Neuronal stem cell (in vitro differentiated cells): ENCODE results near the gene EARS2.

Source experiments
- DNase-seq: peaks from one replicate; pipeline ENCODE4 v3.0.0-alpha.2; 2013; ENCODE audit warnings: low spot score
- H2AFZ ChIP-seq: one replicate; pipeline ENCODE4 v1.6.1; 2013; ENCODE audit warnings: mild to moderate bottlenecking, low read length, inconsistent platforms
- H2AK5ac ChIP-seq: 2 replicates; pipeline ENCODE4 v1.6.1; 2013; ENCODE audit warnings: low read depth, mild to moderate bottlenecking, inconsistent platforms, low read length, moderate library complexity, mixed read lengths
- H2BK120ac ChIP-seq: 2 replicates; pipeline ENCODE4 v1.6.1; 2013; ENCODE audit warnings: low read depth, mild to moderate bottlenecking, inconsistent platforms, low read length, moderate library complexity, mixed read lengths
- H2BK12ac ChIP-seq: one replicate; pipeline ENCODE4 v1.6.1; 2013; ENCODE audit warnings: low read length, inconsistent platforms
- H2BK15ac ChIP-seq: 2 replicates; pipeline ENCODE4 v1.6.1; 2013; ENCODE audit warnings: mild to moderate bottlenecking, low read length, inconsistent platforms, mixed read lengths
- H2BK5ac ChIP-seq: one replicate; pipeline ENCODE4 v1.6.1; 2013; ENCODE audit warnings: inconsistent platforms, mild to moderate bottlenecking, low read length, moderate library complexity
- H3K14ac ChIP-seq: one replicate; pipeline ENCODE4 v1.6.1; 2013; ENCODE audit warnings: low read length, inconsistent platforms
- H3K18ac ChIP-seq: 2 replicates; pipeline ENCODE4 v1.6.1; 2013; ENCODE audit warnings: low read length, inconsistent platforms
- H3K23ac ChIP-seq: 2 replicates; pipeline ENCODE4 v1.6.1; 2013; ENCODE audit warnings: low read depth, mild to moderate bottlenecking, mixed read lengths, low read length, inconsistent platforms; ENCODE audit not compliant: poor library complexity
- H3K27ac ChIP-seq: replicated peaks from 3 replicates; pipeline ENCODE4 v1.5.1; 2013; ENCODE audit warnings: low read length, inconsistent platforms
- H3K27me3 ChIP-seq, 3 experiments: 2 replicates each; pipeline ENCODE4 v1.6.1; 2013; ENCODE audit warnings: low read length in 3 of 3, mild to moderate bottlenecking in 2 of 3, inconsistent platforms in 1 of 3, low read depth in 1 of 3, mixed read lengths in 1 of 3, moderate library complexity in 1 of 3; ENCODE audit not compliant: control insufficient read depth in 3 of 3, insufficient read depth in 3 of 3
- H3K36me3 ChIP-seq, 2 donors: replicated peaks in 1 of 2; 2 replicates each; pipeline ENCODE4 v1.6.1; 2013; ENCODE audit warnings: low read length in 2 of 2; ENCODE audit not compliant: control insufficient read depth in 2 of 2, insufficient read depth in 2 of 2
- H3K4ac ChIP-seq: 2 replicates; pipeline ENCODE4 v1.6.1; 2013; ENCODE audit warnings: inconsistent platforms, mild to moderate bottlenecking, low read length, moderate library complexity
- H3K4me1 ChIP-seq, 2 donors: 1 replicate in 1 of 2; 2 replicates in 1 of 2; pipeline ENCODE4 v1.6.1; 2013; ENCODE audit warnings: low read length in 2 of 2, low read depth in 1 of 2; ENCODE audit not compliant: control insufficient read depth in 2 of 2, insufficient read depth in 1 of 2
- H3K4me2 ChIP-seq: one replicate; pipeline ENCODE4 v1.6.1; 2013; ENCODE audit warnings: mild to moderate bottlenecking, low read length, inconsistent platforms; ENCODE audit not compliant: insufficient read depth, poor library complexity, severe bottlenecking
- H3K4me3 ChIP-seq, 2 donors: 2 replicates each; pipeline ENCODE4 v1.5.1; 2013; ENCODE audit warnings: low read length in 2 of 2, mild to moderate bottlenecking in 2 of 2, inconsistent platforms in 1 of 2, moderate library complexity in 1 of 2
- H3K79me1 ChIP-seq: one replicate; pipeline ENCODE4 v1.6.1; 2013; ENCODE audit warnings: low read depth, mild to moderate bottlenecking, inconsistent platforms, low read length, moderate library complexity
- H3K9ac ChIP-seq: one replicate; pipeline ENCODE4 v1.6.1; 2013; ENCODE audit warnings: mild to moderate bottlenecking, low read depth, low read length, inconsistent platforms; ENCODE audit not compliant: poor library complexity
- H3K9me3 ChIP-seq, 2 donors: replicated peaks in 1 of 2; 2 replicates each; pipeline versions ENCODE3 to v1.6.1; 2013; ENCODE audit warnings: low read length in 2 of 2, mild to moderate bottlenecking in 2 of 2, inconsistent platforms in 1 of 2, low read depth in 1 of 2, mixed read lengths in 1 of 2, moderate library complexity in 1 of 2; ENCODE audit not compliant: control insufficient read depth in 2 of 2, insufficient read depth in 1 of 2
- H4K8ac ChIP-seq: one replicate; pipeline ENCODE4 v1.6.1; 2013; ENCODE audit warnings: low read depth, mild to moderate bottlenecking, inconsistent platforms, low read length, moderate library complexity
- H4K91ac ChIP-seq: one replicate; pipeline ENCODE4 v1.6.1; 2013; ENCODE audit warnings: low read length, low read depth, mild to moderate bottlenecking, inconsistent platforms; ENCODE audit not compliant: poor library complexity
- WGBS, 2 donors: extraction: QIAGEN DNeasy Blood & Tissue Kit; methylation state at CpG; one replicate each; pipeline ENCODE4 v1.1.7; 2013; ENCODE audit warnings: missing lambda C conversion rate in 2 of 2, mixed read lengths in 1 of 2; ENCODE audit not compliant: insufficient read length in 2 of 2, insufficient replicate concordance in 1 of 2; ENCODE audit errors: extremely low coverage in 2 of 2; 5-methylcytosine and 5-hydroxymethylcytosine counted together

Gene EARS2

DNA sequence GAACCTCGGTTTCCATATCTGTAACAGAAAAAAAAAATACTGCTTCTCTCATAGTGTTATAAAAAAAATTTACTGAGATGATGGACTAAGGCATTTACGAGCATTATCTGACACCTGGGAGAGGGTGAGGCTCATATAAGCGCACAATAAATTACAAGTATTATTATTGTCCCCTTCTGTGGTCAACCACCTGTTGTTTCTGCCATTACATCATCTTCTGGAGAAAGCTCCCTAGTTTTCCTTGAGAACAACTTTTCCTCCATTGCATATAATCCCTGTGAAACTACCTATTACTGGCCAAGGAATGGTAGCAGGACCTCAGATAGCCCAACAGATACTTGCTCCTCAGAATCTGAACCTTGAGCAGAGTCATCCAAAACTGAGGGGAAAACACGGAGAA, 35.2 kb downstream of the EARS2 start:
- no peak overlapping the region for H4K8ac ChIP-seq
- no peak overlapping the region for H2AFZ ChIP-seq
- H2BK5ac ChIP-seq = no peak overlapping the region
- no peak overlapping the region for H2BK12ac ChIP-seq
- no peak overlapping the region for H3K14ac ChIP-seq
- no peaks in the 10 kb centered on the region for H3K9me3 ChIP-seq
- H2BK120ac ChIP-seq = no peak overlapping the region
- no peak overlapping the region for H3K9ac ChIP-seq
- H3K4ac ChIP-seq = no peak overlapping the region
- no peak overlapping the region for H4K91ac ChIP-seq
- no CpG with 5 or more reads among the region's 4 CpGs for WGBS, 2 donors
- no peak overlapping the region for H3K4me2 ChIP-seq
- no peak overlapping the region for H3K4me3 ChIP-seq
- no peak overlapping the region for H2AK5ac ChIP-seq
- no peak overlapping the region for H2BK15ac ChIP-seq
- no peaks in the 10 kb centered on the region for H3K27me3 ChIP-seq
- no peak overlapping the region for H3K23ac ChIP-seq
- no peak overlapping the region for H3K18ac ChIP-seq
- peaks cover 16 to 72% of the 10 kb centered on the region in 2 donors for H3K36me3 ChIP-seq
- H3K27ac ChIP-seq = no peak overlapping the region
- H3K4me1 ChIP-seq = no peaks in the 10 kb centered on the region
- peaks cover 2% of the 10 kb centered on the region for H3K79me1 ChIP-seq
- DNase-seq = no peak

DNA sequence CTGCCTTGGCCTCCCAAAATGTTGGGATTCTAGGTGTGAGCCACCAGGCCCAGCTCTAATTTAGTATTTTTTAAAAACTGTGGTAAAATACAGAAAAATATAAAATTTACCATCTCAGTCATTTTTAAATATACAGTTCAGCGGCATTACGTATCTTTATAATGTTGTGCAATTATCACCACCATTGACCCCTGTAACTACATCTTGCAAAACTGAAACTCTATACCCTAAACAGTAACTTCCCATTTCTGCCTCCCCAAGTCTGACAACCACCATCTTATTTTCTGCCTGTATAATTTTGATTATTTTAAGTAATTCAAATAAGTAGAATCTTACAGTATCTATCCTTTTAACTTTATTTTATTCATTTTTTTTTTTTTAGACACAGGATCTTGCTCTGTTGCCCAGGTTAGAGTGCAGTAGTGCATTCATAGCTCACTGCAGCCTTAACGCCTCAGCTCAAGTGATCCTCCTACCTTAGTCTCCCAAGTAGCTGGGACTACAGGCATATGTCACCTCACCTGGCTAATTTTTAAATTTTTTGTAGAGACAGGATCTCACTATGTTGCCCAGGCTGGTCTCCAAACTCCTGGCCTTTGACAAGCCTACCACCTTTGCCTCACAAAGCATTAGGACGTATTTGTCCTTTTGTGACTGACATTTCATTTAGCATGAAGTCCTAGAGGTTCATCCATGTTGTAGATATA, 36.0 kb downstream of the EARS2 start:
- Histone ChIP-seq H3K18ac (no peak overlapping the region), H3K9me3 (no peaks in the 10 kb centered on the region), H4K91ac (no peak overlapping the region), H3K79me1 (peaks cover 2% of the 10 kb centered on the region), H3K23ac (no peak overlapping the region), H3K9ac (no peak overlapping the region), H3K27me3 (no peaks in the 10 kb centered on the region), H2AK5ac (no peak overlapping the region), H2BK12ac (no peak overlapping the region), H3K4me3 (no peak overlapping the region), H3K4me2 (no peak overlapping the region), H3K27ac (no peak overlapping the region), H4K8ac (no peak overlapping the region), H2BK15ac (no peak overlapping the region), H3K4me1 (no peaks in the 10 kb centered on the region), H3K14ac (no peak overlapping the region), H2AFZ (no peak overlapping the region), H3K36me3 (peaks cover 16 to 66% of the 10 kb centered on the region in 2 donors), H2BK5ac (no peak overlapping the region), H2BK120ac (no peak overlapping the region), H3K4ac (no peak overlapping the region)
- no CpG with 5 or more reads among the region's 4 CpGs for WGBS, 2 donors
- DNase-seq = no peak

- WGBS, 2 donors = no CpG with 5 or more reads among the region's 4 CpGs
- no peak overlapping the region for H3K27ac ChIP-seq
- no peak overlapping the region for H3K4me2 ChIP-seq
- H2AFZ ChIP-seq = no peak overlapping the region
- H3K14ac ChIP-seq = no peak overlapping the region
- no peak overlapping the region for H3K18ac ChIP-seq
- peaks cover 16 to 68% of the 10 kb centered on the region in 2 donors for H3K36me3 ChIP-seq
- H3K9me3 ChIP-seq = no peaks in the 10 kb centered on the region
- H2BK12ac ChIP-seq = no peak overlapping the region
- no peak overlapping the region for H2BK120ac ChIP-seq
- peaks cover 2% of the 10 kb centered on the region for H3K79me1 ChIP-seq
- H2BK15ac ChIP-seq = no peak overlapping the region
- H2AK5ac ChIP-seq = no peak overlapping the region
- H4K91ac ChIP-seq = no peak overlapping the region
- H3K4ac ChIP-seq = no peak overlapping the region
- no peak for DNase-seq
- no peak overlapping the region for H3K4me3 ChIP-seq
- no peak overlapping the region for H3K9ac ChIP-seq
- H2BK5ac ChIP-seq = no peak overlapping the region
- no peak overlapping the region for H3K23ac ChIP-seq
- H3K27me3 ChIP-seq = no peaks in the 10 kb centered on the region
- no peaks in the 10 kb centered on the region for H3K4me1 ChIP-seq
- H4K8ac ChIP-seq = no peak overlapping the region
Measured at GRCh38 chr16:23520500-23520899, 36.6 kb downstream of the EARS2 start.

DNA sequence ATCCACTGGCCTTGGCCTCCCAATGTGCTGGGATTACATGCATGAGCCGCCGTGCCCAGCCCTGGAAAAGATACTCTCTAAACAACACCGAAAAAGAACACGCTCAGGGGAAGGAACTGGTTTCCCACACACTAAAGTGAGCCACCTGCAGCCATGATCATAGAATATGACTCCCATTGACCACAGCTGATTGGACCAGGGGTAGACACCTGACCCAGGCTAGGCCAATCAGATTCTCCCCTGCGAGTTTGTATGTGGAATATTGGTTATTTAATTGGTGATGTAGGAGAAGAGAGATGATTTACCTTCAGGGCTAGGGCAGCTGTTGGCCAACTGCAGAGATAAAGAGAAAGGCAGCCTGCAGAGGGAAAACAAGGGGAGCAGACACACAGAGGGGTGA, 37.9 kb downstream of the EARS2 start:
- H2BK5ac ChIP-seq = no peak overlapping the region
- H3K79me1 ChIP-seq = peaks cover 2% of the 10 kb centered on the region
- no peak overlapping the region for H2BK12ac ChIP-seq
- DNase-seq = no peak
- H2BK120ac ChIP-seq = no peak overlapping the region
- H2AK5ac ChIP-seq = no peak overlapping the region
- no peaks in the 10 kb centered on the region for H3K27me3 ChIP-seq
- H3K23ac ChIP-seq = no peak overlapping the region
- WGBS, 2 donors = no CpG with 5 or more reads among the region's 5 CpGs
- H3K9me3 ChIP-seq = no peaks in the 10 kb centered on the region
- no peak overlapping the region for H4K91ac ChIP-seq
- no peak overlapping the region for H3K18ac ChIP-seq
- H3K9ac ChIP-seq = no peak overlapping the region
- no peak overlapping the region for H3K4me2 ChIP-seq
- H3K14ac ChIP-seq = no peak overlapping the region
- no peak overlapping the region for H3K4ac ChIP-seq
- H3K4me1 ChIP-seq = no peaks in the 10 kb centered on the region
- no peak overlapping the region for H2AFZ ChIP-seq
- peaks cover 13 to 64% of the 10 kb centered on the region in 2 donors for H3K36me3 ChIP-seq
- no peak overlapping the region for H3K4me3 ChIP-seq
- no peak overlapping the region for H3K27ac ChIP-seq
- H4K8ac ChIP-seq = no peak overlapping the region
- H2BK15ac ChIP-seq = no peak overlapping the region
